Right hindlimb (tissue), 1 donor: ENCODE measurements around the gene CCDC78.
"Not testable (repeated sequence)": the region's sequence is repeated elsewhere in the genome, so short reads cannot be mapped to it uniquely, and the experiment has no call there.

ENCODE experiments used
- DNase-seq: peaks from one replicate; pipeline ENCODE4 v3.0.0-alpha.2; 2018

The CCDC78 gene

GRCh38 chr16:691242-691641 lies 35.0 kb downstream of the CCDC78 start:
- not testable (repeated sequence) for DNase-seq

GRCh38 chr16:689175-689897 lies 36.9 kb downstream of the CCDC78 start:
- DNase-seq: no peak

- DNase-seq: no peak
These were observed 38.7 kb downstream of the CCDC78 start for GRCh38 chr16:687499-687898.

- DNase-seq: no peak
These were observed 39.6 kb downstream of the CCDC78 start for GRCh38 chr16:686459-687260.

GRCh38 chr16:685967-686366 lies 40.3 kb downstream of the CCDC78 start:
- no peak for DNase-seq

- DNase-seq: no peak
These were observed 41.1 kb downstream of the CCDC78 start for GRCh38 chr16:684961-685696.

- peak; percentile 98 for DNase-seq
These were observed 42.0 kb downstream of the CCDC78 start, which contains the start of gene JMJD8 for GRCh38 chr16:684071-684794. TSS of gene JMJD8 (minus strand) at chr16:684334. CDS start at chr16:684319, 15 bp downstream.

- DNase-seq: no peak
These were observed 42.7 kb downstream of the CCDC78 start for GRCh38 chr16:683396-684070.

GRCh38 chr16:682493-683395 lies 43.5 kb downstream of the CCDC78 start:
- DNase-seq: no peak

GRCh38 chr16:681746-682427 lies 44.4 kb downstream of the CCDC78 start:
- no peak for DNase-seq

GRCh38 chr16:680967-681745 lies 45.1 kb downstream of the CCDC78 start:
- DNase-seq: no peak

GRCh38 chr16:680625-680945 lies 45.7 kb downstream of the CCDC78 start:
- DNase-seq: no peak

- peak; percentile 94 for DNase-seq
These were observed 46.2 kb downstream of the CCDC78 start, which contains the start of gene STUB1 for GRCh38 chr16:679814-680624. TSS of gene STUB1 (plus strand) at chr16:680410. CDS start at chr16:680526, 116 bp downstream.

- DNase-seq: peak; percentile 85
These were observed 47.1 kb downstream of the CCDC78 start for GRCh38 chr16:678858-679813.

GRCh38 chr16:678209-678857 lies 47.9 kb downstream of the CCDC78 start:
- DNase-seq: no peak

GRCh38 chr16:677316-678190 lies 48.7 kb downstream of the CCDC78 start:
- DNase-seq: no peak
